HG03025 (cell line): ENCODE measurements around the gene SORD.

Source experiments
- ATAC-seq: cut with Tn5 transposase; IDR thresholded peaks from one replicate; pipeline ENCODE4 v1.9.1; 2021; ENCODE audit warnings: mild to moderate bottlenecking, moderate library complexity; ENCODE audit not compliant: unreplicated experiment, low FRiP score

Gene SORD

GRCh38 chr15:45114076-45114750 is 91.2 kb downstream of the SORD start, which contains the start of the genes DUOX2 and DUOXA2:
Gene DUOX2, minus strand, starts transcription at chr15:45114172. Its CDS starts 761 bp downstream, at chr15:45113411.
Gene DUOXA2, plus strand, starts transcription at chr15:45114326. Its CDS starts 280 bp downstream, at chr15:45114606.
- no peak for ATAC-seq

GRCh38 chr15:45114751-45115085 is 91.7 kb downstream of the SORD start:
- no peak for ATAC-seq

GRCh38 chr15:45115312-45115820 is 92.4 kb downstream of the SORD start:
- ATAC-seq, result no peak

GRCh38 chr15:45116006-45116481 is 93.0 kb downstream of the SORD start:
- no peak for ATAC-seq

GRCh38 chr15:45116482-45117307 is 93.7 kb downstream of the SORD start:
- ATAC-seq, result no peak

GRCh38 chr15:45117308-45118130 is 94.5 kb downstream of the SORD start:
- no peak for ATAC-seq

GRCh38 chr15:45118131-45118588 is 95.2 kb downstream of the SORD start:
- ATAC-seq, result peak; percentile 74

GRCh38 chr15:45118996-45119395 is 96.0 kb downstream of the SORD start:
- ATAC-seq, result no peak

- ATAC-seq, result no peak
Observed at GRCh38 chr15:45120081-45120972, 97.3 kb downstream of the SORD start.

GRCh38 chr15:45121020-45121419 is 98.0 kb downstream of the SORD start:
- no peak for ATAC-seq

- no peak for ATAC-seq
Observed at GRCh38 chr15:45121706-45122417, 98.9 kb downstream of the SORD start.

- no peak for ATAC-seq
Observed at GRCh38 chr15:45122719-45123118, 99.7 kb downstream of the SORD start.

GRCh38 chr15:45123397-45123796 is 100.4 kb downstream of the SORD start:
- no peak for ATAC-seq

- no peak for ATAC-seq
Observed at GRCh38 chr15:45126535-45127158, 103.7 kb downstream of the SORD start.
